WI38 (cell line): ENCODE data around the gene GPX5.

Experiments
- H3K4me3 ChIP-seq: 2 replicates; pipeline ENCODE4 v1.5.1; 2011; ENCODE audit warnings: low read depth, mild to moderate bottlenecking, control low read depth, low read length
- CTCF ChIP-seq: IDR thresholded peaks from 2 replicates; pipeline ENCODE4 v1.5.1; 2012; ENCODE audit warnings: low read depth, mild to moderate bottlenecking, control low read depth, low read length

GPX5 gene

GRCh38 chr6:28523241-28523622 lies 2.4 kb upstream of the GPX5 start:
- no peak for TF ChIP-seq CTCF
- H3K4me3 ChIP-seq, result no peak overlapping the region

GRCh38 chr6:28530777-28531176 lies 5.1 kb downstream of the GPX5 start:
- no peak overlapping the region for H3K4me3 ChIP-seq
- no peak for TF ChIP-seq CTCF

GRCh38 chr6:28531479-28532128 lies 5.9 kb downstream of the GPX5 start:
- TF ChIP-seq CTCF, result no peak
- H3K4me3 ChIP-seq, result no peak overlapping the region

- TF ChIP-seq CTCF, result no peak
- H3K4me3 ChIP-seq, result no peak overlapping the region
These were observed 8.6 kb downstream of the GPX5 start for GRCh38 chr6:28534306-28534705.

GRCh38 chr6:28534875-28535274 lies 9.2 kb downstream of the GPX5 start:
- no peak for TF ChIP-seq CTCF
- no peak overlapping the region for H3K4me3 ChIP-seq

GRCh38 chr6:28537065-28537464 lies 11.4 kb downstream of the GPX5 start:
- no peak overlapping the region for H3K4me3 ChIP-seq
- TF ChIP-seq CTCF, result no peak

- no peak for TF ChIP-seq CTCF
- no peak overlapping the region for H3K4me3 ChIP-seq
These were observed 11.9 kb downstream of the GPX5 start for GRCh38 chr6:28537509-28538140.
